SW480 (cell line): ENCODE results near the gene PI4KA.
"Not testable (repeated sequence)": the region's sequence is repeated elsewhere in the genome, so short reads cannot be mapped to it uniquely, and the experiment has no call there.

ENCODE experiments used
- DNase-seq: peaks from one replicate; pipeline ENCODE4 v3.0.0-alpha.2; 2016; ENCODE audit warnings: low spot score

PI4KA gene

GRCh38 chr22:20690586-20691317, 167.9 kb downstream of the PI4KA start:
- DNase-seq, result not testable (repeated sequence)

GRCh38 chr22:20687356-20688172, 171.0 kb downstream of the PI4KA start:
- DNase-seq, result not testable (repeated sequence)

GRCh38 chr22:20685764-20686163, 172.8 kb downstream of the PI4KA start:
- not testable (repeated sequence) for DNase-seq

GRCh38 chr22:20678792-20679435, 179.7 kb downstream of the PI4KA start:
- DNase-seq, result not testable (repeated sequence)

- no peak for DNase-seq
Observed at GRCh38 chr22:20677684-20678242, 180.8 kb downstream of the PI4KA start.

- not testable (repeated sequence) for DNase-seq
Observed at GRCh38 chr22:20675613-20676012, 183.0 kb downstream of the PI4KA start.

- DNase-seq, result no peak
Observed at GRCh38 chr22:20674998-20675397, 183.6 kb downstream of the PI4KA start.

- DNase-seq, result no peak
Observed at GRCh38 chr22:20673295-20674195, 185.1 kb downstream of the PI4KA start.

- DNase-seq, result no peak
Observed at GRCh38 chr22:20672732-20673131, 185.9 kb downstream of the PI4KA start.

GRCh38 chr22:20672082-20672424, 186.6 kb downstream of the PI4KA start:
- DNase-seq, result no peak

GRCh38 chr22:20671409-20672081, 187.1 kb downstream of the PI4KA start:
- DNase-seq, result no peak

GRCh38 chr22:20670457-20671261, 188.0 kb downstream of the PI4KA start:
- not testable (repeated sequence) for DNase-seq

GRCh38 chr22:20669884-20670283, 188.7 kb downstream of the PI4KA start:
- not testable (repeated sequence) for DNase-seq

- not testable (repeated sequence) for DNase-seq
Observed at GRCh38 chr22:20669471-20669870, 189.1 kb downstream of the PI4KA start.

- DNase-seq, result not testable (repeated sequence)
Observed at GRCh38 chr22:20668769-20669168, 189.8 kb downstream of the PI4KA start.

GRCh38 chr22:20668226-20668625, 190.4 kb downstream of the PI4KA start:
- not testable (repeated sequence) for DNase-seq

- DNase-seq, result not testable (repeated sequence)
Observed at GRCh38 chr22:20667548-20667947, 191.1 kb downstream of the PI4KA start.

GRCh38 chr22:20666560-20666959, 192.1 kb downstream of the PI4KA start:
- no peak for DNase-seq

GRCh38 chr22:20664594-20664959, 194.0 kb downstream of the PI4KA start:
- DNase-seq, result no peak
